Karpas-422 (cell line): ENCODE measurements around the gene TNS1. TPM values are rescaled to one million over a fixed set of nuclear protein-coding genes. Genes with fewer than 3 reads are reported as not detected.

Experiments used
- DNase-seq: peaks from one replicate; pipeline ENCODE4 v3.0.0-alpha.2; 2015
- H2AFZ ChIP-seq: fragments of 200-600 bp; sonication (generic); 2 replicates; pipeline ENCODE4 v1.6.1; 2014; ENCODE audit warnings: antibody characterized with exemption, low read length, mixed read lengths
- H3K27ac ChIP-seq: fragments of 200-600 bp; sonication (generic); 2 replicates; pipeline ENCODE4 v1.5.1; 2014; ENCODE audit warnings: mild to moderate bottlenecking, low read length, moderate library complexity
- H3K27me3 ChIP-seq: fragments of 200-600 bp; sonication (generic); 2 replicates; pipeline ENCODE4 v1.6.1; 2014; ENCODE audit warnings: low read length, mixed read lengths
- H3K36me3 ChIP-seq: fragments of 200-600 bp; sonication (generic); 2 replicates; pipeline ENCODE4 v1.6.1; 2014; ENCODE audit warnings: low read length, mixed read lengths; ENCODE audit not compliant: insufficient read depth
- H3K4me1 ChIP-seq: fragments of 200-600 bp; sonication (generic); 2 replicates; pipeline ENCODE4 v1.6.1; 2014; ENCODE audit warnings: mild to moderate bottlenecking, low read length, mixed read lengths
- H3K4me2 ChIP-seq: fragments of 200-600 bp; sonication (generic); 2 replicates; pipeline ENCODE4 v1.6.1; 2014; ENCODE audit warnings: low read length, low read depth, mild to moderate bottlenecking; ENCODE audit not compliant: poor library complexity, severe bottlenecking
- H3K4me3 ChIP-seq: fragments of 200-600 bp; sonication (generic); 2 replicates; pipeline ENCODE4 v1.5.1; 2014; ENCODE audit warnings: mild to moderate bottlenecking, antibody characterized with exemption, low read length, mixed read lengths
- H3K79me2 ChIP-seq: fragments of 200-600 bp; sonication (generic); 2 replicates; pipeline ENCODE4 v1.6.1; 2014; ENCODE audit warnings: mild to moderate bottlenecking, low read length, mixed read lengths
- H3K9ac ChIP-seq: fragments of 200-600 bp; sonication (generic); 2 replicates; pipeline ENCODE4 v1.6.0; 2014; ENCODE audit warnings: low read length
- H3K9me2 ChIP-seq: fragments of 200-600 bp; sonication (generic), shearing (Covaris generic); replicated peaks from 2 replicates; pipeline ENCODE4 v1.6.0; 2014; ENCODE audit warnings: mild to moderate bottlenecking, low read length, moderate library complexity; ENCODE audit not compliant: insufficient read depth
- H3K9me3 ChIP-seq: fragments of 300-700, 200-600 bp; sonication (generic); 2 replicates; pipeline ENCODE4 v1.6.1; 2014; ENCODE audit warnings: low read length, mixed read lengths
- H4K20me1 ChIP-seq: fragments of 200-600 bp; sonication (generic); 2 replicates; pipeline ENCODE4 v1.6.1; 2014; ENCODE audit warnings: mild to moderate bottlenecking, antibody characterized with exemption, low read length, low read depth; ENCODE audit not compliant: insufficient read depth
- total RNA-seq: library from RNA; depleted of rRNA; stranded (reverse); fragments of >200 nt; shearing (Covaris generic); gene quantifications from 2 replicates; pipeline ENCODE4 v1.2.3, GENCODE V29; 2014; ENCODE audit warnings: low replicate concordance

The TNS1 gene
- total RNA-seq, 1 experiment from 2014 or later, result 1.7 TPM

- Histone ChIP-seq H3K9me3 (no peaks in the 10 kb centered on the region), H3K4me1 (no peaks in the 10 kb centered on the region), H3K27ac (no peak overlapping the region), H3K36me3 (no peaks in the 10 kb centered on the region), H3K27me3 (no peaks in the 10 kb centered on the region), H2AFZ (no peak overlapping the region), H3K9ac (no peak overlapping the region), H3K4me3 (no peak overlapping the region), H3K4me2 (no peak overlapping the region), H3K9me2 (no peaks in the 10 kb centered on the region), H3K79me2 (no peaks in the 10 kb centered on the region), H4K20me1 (no peaks in the 10 kb centered on the region)
- no peak for DNase-seq
Measured at GRCh38 chr2:218009765-218010139, 7.0 kb upstream of the TNS1 start.

GRCh38 chr2:218009231-218009630, 6.4 kb upstream of the TNS1 start:
- H3K4me2 ChIP-seq, result no peak overlapping the region
- no peaks in the 10 kb centered on the region for H3K9me2 ChIP-seq
- H3K27ac ChIP-seq, result no peak overlapping the region
- H2AFZ ChIP-seq, result no peak overlapping the region
- no peak overlapping the region for H3K9ac ChIP-seq
- H3K27me3 ChIP-seq, result no peaks in the 10 kb centered on the region
- no peak for DNase-seq
- H4K20me1 ChIP-seq, result no peaks in the 10 kb centered on the region
- no peaks in the 10 kb centered on the region for H3K9me3 ChIP-seq
- no peaks in the 10 kb centered on the region for H3K36me3 ChIP-seq
- H3K4me1 ChIP-seq, result no peaks in the 10 kb centered on the region
- H3K4me3 ChIP-seq, result no peak overlapping the region
- H3K79me2 ChIP-seq, result no peaks in the 10 kb centered on the region

- H4K20me1 ChIP-seq, result no peaks in the 10 kb centered on the region
- no peak overlapping the region for H3K4me2 ChIP-seq
- H3K9me2 ChIP-seq, result no peaks in the 10 kb centered on the region
- no peak for DNase-seq
- H3K79me2 ChIP-seq, result no peaks in the 10 kb centered on the region
- H3K4me1 ChIP-seq, result no peaks in the 10 kb centered on the region
- no peaks in the 10 kb centered on the region for H3K9me3 ChIP-seq
- H3K36me3 ChIP-seq, result no peaks in the 10 kb centered on the region
- H3K4me3 ChIP-seq, result no peak overlapping the region
- no peaks in the 10 kb centered on the region for H3K27me3 ChIP-seq
- H3K9ac ChIP-seq, result no peak overlapping the region
- no peak overlapping the region for H2AFZ ChIP-seq
- no peak overlapping the region for H3K27ac ChIP-seq
Measured at GRCh38 chr2:218008060-218009040, 5.6 kb upstream of the TNS1 start.

- Histone ChIP-seq H3K9ac (no peak overlapping the region), H3K9me3 (no peaks in the 10 kb centered on the region), H3K4me3 (no peak overlapping the region), H4K20me1 (no peaks in the 10 kb centered on the region), H3K36me3 (no peaks in the 10 kb centered on the region), H2AFZ (no peak overlapping the region), H3K9me2 (no peaks in the 10 kb centered on the region), H3K27me3 (no peaks in the 10 kb centered on the region), H3K27ac (no peak overlapping the region), H3K79me2 (no peaks in the 10 kb centered on the region), H3K4me1 (no peaks in the 10 kb centered on the region), H3K4me2 (no peak overlapping the region)
- DNase-seq, result no peak
Measured at GRCh38 chr2:218006741-218007140, 3.9 kb upstream of the TNS1 start.

GRCh38 chr2:218005486-218005885, 2.7 kb upstream of the TNS1 start:
- no peaks in the 10 kb centered on the region for H3K79me2 ChIP-seq
- H3K4me2 ChIP-seq, result no peak overlapping the region
- no peak overlapping the region for H3K4me3 ChIP-seq
- H3K36me3 ChIP-seq, result no peaks in the 10 kb centered on the region
- DNase-seq, result no peak
- no peak overlapping the region for H3K9ac ChIP-seq
- H3K9me3 ChIP-seq, result no peaks in the 10 kb centered on the region
- H3K4me1 ChIP-seq, result no peaks in the 10 kb centered on the region
- no peak overlapping the region for H3K27ac ChIP-seq
- H3K27me3 ChIP-seq, result no peaks in the 10 kb centered on the region
- H4K20me1 ChIP-seq, result no peaks in the 10 kb centered on the region
- no peaks in the 10 kb centered on the region for H3K9me2 ChIP-seq
- H2AFZ ChIP-seq, result no peak overlapping the region

- Histone ChIP-seq H3K4me1 (no peaks in the 10 kb centered on the region), H3K9me2 (no peaks in the 10 kb centered on the region), H2AFZ (no peak overlapping the region), H3K4me3 (no peak overlapping the region), H3K27me3 (no peaks in the 10 kb centered on the region), H3K36me3 (no peaks in the 10 kb centered on the region), H3K79me2 (no peaks in the 10 kb centered on the region), H3K9me3 (no peaks in the 10 kb centered on the region), H3K4me2 (no peak overlapping the region), H4K20me1 (no peaks in the 10 kb centered on the region), H3K27ac (no peak overlapping the region), H3K9ac (no peak overlapping the region)
- DNase-seq, result no peak
Measured at GRCh38 chr2:218005028-218005427, 2.2 kb upstream of the TNS1 start.

GRCh38 chr2:218003981-218004419, 1.2 kb upstream of the TNS1 start:
- Histone ChIP-seq H3K79me2 (no peaks in the 10 kb centered on the region), H3K4me1 (no peaks in the 10 kb centered on the region), H3K27me3 (no peaks in the 10 kb centered on the region), H3K9me2 (no peaks in the 10 kb centered on the region), H4K20me1 (no peaks in the 10 kb centered on the region), H3K4me2 (no peak overlapping the region), H2AFZ (no peak overlapping the region), H3K36me3 (no peaks in the 10 kb centered on the region), H3K9ac (no peak overlapping the region), H3K9me3 (no peaks in the 10 kb centered on the region), H3K4me3 (no peak overlapping the region), H3K27ac (no peak overlapping the region)
- no peak for DNase-seq

- H3K27ac ChIP-seq, result no peak overlapping the region
- no peak overlapping the region for H3K9ac ChIP-seq
Measured at GRCh38 chr2:218003281-218003944, 618 bp upstream of the TNS1 start.

More at GRCh38 chr2:218003281-218003944, 618 bp upstream of the TNS1 start:
- H3K9me2 ChIP-seq, result no peaks in the 10 kb centered on the region
- no peak for DNase-seq
- H3K4me3 ChIP-seq, result no peak overlapping the region
- H2AFZ ChIP-seq, result no peak overlapping the region
- H3K79me2 ChIP-seq, result no peaks in the 10 kb centered on the region
- no peaks in the 10 kb centered on the region for H3K4me1 ChIP-seq
- H4K20me1 ChIP-seq, result no peaks in the 10 kb centered on the region
- no peak overlapping the region for H3K4me2 ChIP-seq
- H3K27me3 ChIP-seq, result no peaks in the 10 kb centered on the region
- H3K36me3 ChIP-seq, result no peaks in the 10 kb centered on the region
- no peaks in the 10 kb centered on the region for H3K9me3 ChIP-seq
